MM.1S (cell line): ENCODE results near the gene NTSR1.

ENCODE experiments used
- DNase-seq: peaks from one replicate; pipeline ENCODE4 v3.0.0-alpha.2; 2015
- H2AFZ ChIP-seq: fragments of 300-600 bp; sonication (generic); 2 replicates; pipeline ENCODE4 v1.6.0; 2016; ENCODE audit warnings: antibody characterized with exemption, low read length
- H3F3A ChIP-seq: fragments of 300-600 bp; sonication (generic); 2 replicates; pipeline ENCODE4 v1.6.1; 2016; ENCODE audit warnings: mild to moderate bottlenecking, antibody characterized with exemption, low read length, moderate library complexity, mixed read lengths; ENCODE audit not compliant: insufficient read depth
- H3K27ac ChIP-seq: fragments of 300-600 bp; sonication (generic); 2 replicates; pipeline ENCODE4 v1.5.1; 2016; ENCODE audit warnings: mild to moderate bottlenecking, low read length
- H3K27me3 ChIP-seq: fragments of 300-600 bp; sonication (generic); replicated peaks from 2 replicates; pipeline ENCODE4 v1.6.0; 2016; ENCODE audit warnings: low read length; ENCODE audit not compliant: insufficient read depth
- H3K36me3 ChIP-seq: fragments of 300-600 bp; sonication (generic); replicated peaks from 2 replicates; pipeline ENCODE4 v1.6.1; 2016; ENCODE audit warnings: mild to moderate bottlenecking, low read length, mixed read lengths; ENCODE audit not compliant: insufficient read depth
- H3K4me1 ChIP-seq: fragments of 300-600 bp; sonication (generic); 2 replicates; pipeline ENCODE4 v1.6.1; 2016; ENCODE audit warnings: low read length, mixed read lengths
- H3K4me2 ChIP-seq: fragments of 300-600 bp; sonication (generic); 2 replicates; pipeline ENCODE4 v1.6.0; 2016; ENCODE audit warnings: low read depth, low read length
- H3K4me3 ChIP-seq: fragments of 300-600 bp; sonication (generic); 2 replicates; pipeline ENCODE4 v1.5.1; 2016; ENCODE audit warnings: low read length, mixed read lengths
- H3K79me2 ChIP-seq: fragments of 300-600 bp; sonication (generic); 2 replicates; pipeline ENCODE4 v1.6.1; 2016; ENCODE audit warnings: mixed run types, low read length, mixed read lengths
- H3K9ac ChIP-seq: fragments of 300-600 bp; sonication (generic); 2 replicates; pipeline ENCODE4 v1.6.1; 2016; ENCODE audit warnings: low read length, mixed read lengths
- H3K9me2 ChIP-seq: fragments of 300-600 bp; sonication (generic); replicated peaks from 2 replicates; pipeline ENCODE4 v1.6.1; 2016; ENCODE audit warnings: mild to moderate bottlenecking, low read length, mixed read lengths; ENCODE audit not compliant: insufficient read depth
- H3K9me3 ChIP-seq: fragments of 300-600 bp; sonication (generic); replicated peaks from 2 replicates; pipeline ENCODE4 v1.6.1; 2016; ENCODE audit warnings: mild to moderate bottlenecking, low read length, mixed read lengths; ENCODE audit not compliant: insufficient read depth
- H4K20me1 ChIP-seq: fragments of 300-600 bp; sonication (generic); 2 replicates; pipeline ENCODE4 v1.6.1; 2016; ENCODE audit warnings: mild to moderate bottlenecking, low read length, moderate library complexity, mixed read lengths; ENCODE audit not compliant: insufficient read depth
- CTCF ChIP-seq: fragments of 300-600 bp; sonication (generic); IDR thresholded peaks from 2 replicates; pipeline ENCODE4 v1.5.1; 2016; ENCODE audit warnings: antibody characterized with exemption, low read length, mixed read lengths
- EZH2 ChIP-seq: fragments of 300-600 bp; sonication (generic); optimal IDR thresholded peaks from 2 replicates; pipeline ENCODE3; 2017; ENCODE audit warnings: low read depth, mild to moderate bottlenecking, antibody characterized with exemption, low read length, mixed read lengths
- EZH2phosphoT487 ChIP-seq: fragments of 300-600 bp; sonication (generic); IDR thresholded peaks from 2 replicates; pipeline ENCODE4 v1.6.1; 2018; ENCODE audit warnings: antibody characterized with exemption, low read length

Gene NTSR1

GRCh38 chr20:62722627-62723026 is 14.0 kb downstream of the NTSR1 start:
- no peak overlapping the region for H3K27ac ChIP-seq
- H3K27me3 ChIP-seq, result peaks cover 99% of the 10 kb centered on the region

GRCh38 chr20:62723351-62723750 is 14.7 kb downstream of the NTSR1 start:
- H3K27ac ChIP-seq, result no peak overlapping the region

More at GRCh38 chr20:62722627-62723026, 14.0 kb downstream of the NTSR1 start:
- no peaks in the 10 kb centered on the region for H4K20me1 ChIP-seq
- no peaks in the 10 kb centered on the region for H3K9me2 ChIP-seq
- no peak for DNase-seq
- H3K4me2 ChIP-seq, result no peak overlapping the region
- H3K79me2 ChIP-seq, result no peaks in the 10 kb centered on the region
- no peaks in the 10 kb centered on the region for H3K9me3 ChIP-seq
- TF ChIP-seq CTCF (no peak), EZH2 (no peak), EZH2phosphoT487 (no peak)
- H3K4me3 ChIP-seq, result no peak overlapping the region
- H3K36me3 ChIP-seq, result no peaks in the 10 kb centered on the region
- H2AFZ ChIP-seq, result no peak overlapping the region
- H3F3A ChIP-seq, result no peaks in the 10 kb centered on the region
- H3K4me1 ChIP-seq, result no peaks in the 10 kb centered on the region
- H3K9ac ChIP-seq, result no peak overlapping the region

GRCh38 chr20:62723768-62724450 is 15.3 kb downstream of the NTSR1 start:
- Histone ChIP-seq H3K4me1 (0 out of 2 replicates have a peak, but pooled peaks cover 7% of the 10 kb centered on the region), H3K79me2 (no peaks in the 10 kb centered on the region), H3F3A (no peaks in the 10 kb centered on the region), H3K9ac (no peak overlapping the region), H4K20me1 (no peaks in the 10 kb centered on the region), H3K27ac (no peak overlapping the region), H2AFZ (no peak overlapping the region), H3K4me2 (no peak overlapping the region), H3K9me2 (no peaks in the 10 kb centered on the region), H3K27me3 (peaks cover 100% of the 10 kb centered on the region), H3K9me3 (no peaks in the 10 kb centered on the region), H3K4me3 (no peak overlapping the region), H3K36me3 (no peaks in the 10 kb centered on the region)
- TF ChIP-seq EZH2, result no peak
- no peak for DNase-seq

More at GRCh38 chr20:62723351-62723750, 14.7 kb downstream of the NTSR1 start:
- Histone ChIP-seq H3K9me3 (no peaks in the 10 kb centered on the region), H3F3A (no peaks in the 10 kb centered on the region), H3K4me2 (no peak overlapping the region), H2AFZ (no peak overlapping the region), H3K36me3 (no peaks in the 10 kb centered on the region), H3K27me3 (peaks cover 100% of the 10 kb centered on the region), H3K9ac (no peak overlapping the region), H3K4me1 (0 out of 2 replicates have a peak, but pooled peaks cover 4% of the 10 kb centered on the region), H4K20me1 (no peaks in the 10 kb centered on the region), H3K79me2 (no peaks in the 10 kb centered on the region), H3K9me2 (no peaks in the 10 kb centered on the region), H3K4me3 (no peak overlapping the region)
- no peak for DNase-seq
- TF ChIP-seq EZH2 (no peak), CTCF (no peak), EZH2phosphoT487 (no peak)
